Caco-2 (cell line): ENCODE results near the gene ZBTB34. TPM values are rescaled to one million over a fixed set of nuclear protein-coding genes. Genes with fewer than 3 reads are reported as not detected.

Experiments
- BruUV-seq: library from RNA; stranded (reverse); fragments of 400-500 nt; replicated peaks from 2 replicates; lab custom pipeline; 2021; lab: Mats Ljungman, UMichigan
- CTCF ChIA-PET: fragments of 300-600 bp; sonication (Branson Sonifier 250); formaldehyde crosslinking; loops from one replicate; lab custom pipeline; 2022; ENCODE audit warnings: antibody characterized with exemption; lab: Charles Lee
- POLR2A ChIA-PET: fragments of 300-600 bp; sonication (Branson Sonifier 250); formaldehyde crosslinking; loops from one replicate; lab custom pipeline; 2022; ENCODE audit warnings: antibody characterized with exemption; lab: Charles Lee
- DNase-seq, 2 experiments: peaks; one replicate each; pipeline versions ENCODE4 v3.0.0 to v3.0.0-alpha.2; 2020 to 2022
- H3K27me3 ChIP-seq: replicated peaks from 2 replicates; pipeline ENCODE4 v1.6.0; 2011; ENCODE audit warnings: low read length; ENCODE audit not compliant: control insufficient read depth, insufficient read depth
- H3K36me3 ChIP-seq: 2 replicates; pipeline ENCODE4 v1.5.1; 2011; ENCODE audit warnings: low read length; ENCODE audit not compliant: control insufficient read depth, insufficient read depth
- H3K4me1 ChIP-seq: fragments of 250-450 bp; sonication (Bioruptor Pico); 2 replicates; pipeline ENCODE4 v1.5.1; 2020; ENCODE audit warnings: mild to moderate bottlenecking
- H3K4me3 ChIP-seq: 2 replicates; pipeline ENCODE4 v1.5.1; 2011; ENCODE audit warnings: low read depth, mild to moderate bottlenecking, control low read depth, low read length
- H3K9me3 ChIP-seq: fragments of 250-450 bp; sonication (Bioruptor Pico); 2 replicates; pipeline ENCODE4 v1.5.1; 2020; ENCODE audit warnings: mild to moderate bottlenecking, moderate library complexity
- H3K27ac Mint-ChIP-seq: one replicate; pipeline ENCODE4 v1.8.0; 2022; ENCODE audit warnings: mixed read lengths; ENCODE audit not compliant: unreplicated experiment
- H3K27me3 Mint-ChIP-seq: one replicate; pipeline ENCODE4 v1.8.0; 2022; ENCODE audit warnings: mixed read lengths; ENCODE audit not compliant: insufficient read depth, unreplicated experiment
- H3K36me3 Mint-ChIP-seq: one replicate; pipeline ENCODE4 v1.8.0; 2022; ENCODE audit warnings: mild to moderate bottlenecking, mixed read lengths; ENCODE audit not compliant: insufficient read depth, unreplicated experiment
- H3K4me1 Mint-ChIP-seq: one replicate; pipeline ENCODE4 v1.8.0; 2022; ENCODE audit warnings: low read depth, mixed read lengths; ENCODE audit not compliant: unreplicated experiment
- H3K4me3 Mint-ChIP-seq: one replicate; pipeline ENCODE4 v1.8.0; 2022; ENCODE audit warnings: mild to moderate bottlenecking, moderate library complexity, mixed read lengths; ENCODE audit not compliant: unreplicated experiment
- H3K9me3 Mint-ChIP-seq: one replicate; pipeline ENCODE4 v1.8.0; 2022; ENCODE audit warnings: mixed read lengths; ENCODE audit not compliant: unreplicated experiment
- intact Hi-C: fragments of 100-400 bp; cut with micrococcal nuclease; formaldehyde crosslinking; loops from one replicate; pipeline ENCODE4 v1.10.0; 2022; ENCODE audit not compliant: unreplicated experiment
- total RNA-seq: library from RNA; stranded (reverse); gene quantifications from 2 replicates; pipeline ENCODE4 v1.2.3, GENCODE V29; 2022
- TF ChIP-seq, protein P1 (sequence below), 2 experiments: fragments of 200-600 bp in 1 of 2; IDR thresholded peaks; 1 replicate in 1 of 2; 2 replicates in 1 of 2; pipeline versions ENCODE4 v1.5.1 to v1.8.0; 2011 to 2022; ENCODE audit warnings: antibody characterized with exemption in 1 of 2, control low read depth in 1 of 2, inconsistent platforms in 1 of 2, low read depth in 1 of 2, low read length in 1 of 2, mild to moderate bottlenecking in 1 of 2, moderate library complexity in 1 of 2; ENCODE audit not compliant: insufficient read depth in 1 of 2, severe bottlenecking in 1 of 2, unreplicated experiment in 1 of 2

ZBTB34 gene
- total RNA-seq, 1 experiment from 2014 or later, result 17.1 TPM

- Mint-ChIP-seq H3K36me3 (no peaks in the 10 kb centered on the region), H3K9me3 (no peaks in the 10 kb centered on the region), H3K27ac (no peak overlapping the region), H3K4me1 (no peaks in the 10 kb centered on the region), H3K27me3 (no peaks in the 10 kb centered on the region), H3K4me3 (no peak overlapping the region)
- no peak overlapping the region for H3K4me3 ChIP-seq
- no peak for DNase-seq
- TF ChIP-seq, protein P1, sequence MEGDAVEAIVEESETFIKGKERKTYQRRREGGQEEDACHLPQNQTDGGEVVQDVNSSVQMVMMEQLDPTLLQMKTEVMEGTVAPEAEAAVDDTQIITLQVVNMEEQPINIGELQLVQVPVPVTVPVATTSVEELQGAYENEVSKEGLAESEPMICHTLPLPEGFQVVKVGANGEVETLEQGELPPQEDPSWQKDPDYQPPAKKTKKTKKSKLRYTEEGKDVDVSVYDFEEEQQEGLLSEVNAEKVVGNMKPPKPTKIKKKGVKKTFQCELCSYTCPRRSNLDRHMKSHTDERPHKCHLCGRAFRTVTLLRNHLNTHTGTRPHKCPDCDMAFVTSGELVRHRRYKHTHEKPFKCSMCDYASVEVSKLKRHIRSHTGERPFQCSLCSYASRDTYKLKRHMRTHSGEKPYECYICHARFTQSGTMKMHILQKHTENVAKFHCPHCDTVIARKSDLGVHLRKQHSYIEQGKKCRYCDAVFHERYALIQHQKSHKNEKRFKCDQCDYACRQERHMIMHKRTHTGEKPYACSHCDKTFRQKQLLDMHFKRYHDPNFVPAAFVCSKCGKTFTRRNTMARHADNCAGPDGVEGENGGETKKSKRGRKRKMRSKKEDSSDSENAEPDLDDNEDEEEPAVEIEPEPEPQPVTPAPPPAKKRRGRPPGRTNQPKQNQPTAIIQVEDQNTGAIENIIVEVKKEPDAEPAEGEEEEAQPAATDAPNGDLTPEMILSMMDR (IDR thresholded peaks at IDR 0.05; ENCODE audit: insufficient read depth in 1 of 2, low read depth in 1 of 2, low read length in 1 of 2, severe bottlenecking in 1 of 2, unreplicated experiment in 1 of 2), result no peak
- no peaks in the 10 kb centered on the region; the same call in 1 of the 2 replicates for H3K27me3 ChIP-seq
- CTCF ChIA-PET, result no interaction called here
- H3K9me3 ChIP-seq, result no peaks in the 10 kb centered on the region
- POLR2A ChIA-PET, result no interaction called here
- H3K4me1 ChIP-seq, result no peaks in the 10 kb centered on the region
- intact Hi-C loops, result no loop called here
- no TSS peak for BruUV-seq
- H3K36me3 ChIP-seq, result no peaks in the 10 kb centered on the region
Observed at GRCh38 chr9:126854734-126855133, 5.7 kb upstream of the ZBTB34 start.

DNA sequence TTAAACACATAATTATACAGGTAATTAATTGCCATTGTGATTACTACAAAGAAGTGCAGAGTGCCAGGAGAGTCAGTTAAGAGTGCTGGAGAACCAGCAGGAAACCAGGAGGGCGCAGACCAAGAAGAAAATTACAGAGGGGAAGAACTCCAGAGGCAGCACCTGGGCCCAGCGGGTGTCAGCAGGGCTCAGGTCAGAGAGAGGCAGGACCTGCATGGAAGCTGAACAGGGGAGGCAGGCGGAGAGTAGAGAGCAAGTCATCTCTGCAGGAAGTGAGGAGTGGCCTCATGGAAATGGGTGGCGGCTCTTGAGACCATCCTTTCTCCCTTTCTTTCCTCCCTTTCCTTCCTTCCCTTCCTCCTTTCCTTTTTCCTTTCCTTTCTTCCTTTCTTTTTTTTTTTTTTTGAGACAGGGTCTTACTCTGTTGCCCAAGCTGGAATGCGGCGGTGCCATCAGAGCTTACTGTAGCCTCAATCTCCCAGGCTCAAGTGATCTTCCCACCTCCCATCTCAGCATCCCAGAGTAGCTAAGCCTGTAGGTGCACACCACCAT is 4.0 kb upstream of the ZBTB34 start:
- H3K4me1 Mint-ChIP-seq, result peaks cover 2% of the 10 kb centered on the region
- Histone ChIP-seq H3K36me3 (no peaks in the 10 kb centered on the region), H3K9me3 (no peaks in the 10 kb centered on the region), H3K27me3 (no peaks in the 10 kb centered on the region; the same call in 1 of the 2 replicates), H3K4me3 (no peak overlapping the region), H3K4me1 (no peaks in the 10 kb centered on the region)
- H3K4me3 Mint-ChIP-seq, result no peak overlapping the region
- H3K36me3 Mint-ChIP-seq, result no peaks in the 10 kb centered on the region
- POLR2A ChIA-PET, result no interaction called here
- CTCF ChIA-PET, result no interaction called here
- H3K27ac Mint-ChIP-seq, result no peak overlapping the region
- TF ChIP-seq, protein P1 (IDR thresholded peaks at IDR 0.05; ENCODE audit: insufficient read depth in 1 of 2, low read depth in 1 of 2, low read length in 1 of 2, severe bottlenecking in 1 of 2, unreplicated experiment in 1 of 2), result no peak
- intact Hi-C loops, result no loop called here
- BruUV-seq, result no TSS peak
- DNase-seq, result no peak
- H3K27me3 Mint-ChIP-seq, result no peaks in the 10 kb centered on the region
- no peaks in the 10 kb centered on the region for H3K9me3 Mint-ChIP-seq

DNA sequence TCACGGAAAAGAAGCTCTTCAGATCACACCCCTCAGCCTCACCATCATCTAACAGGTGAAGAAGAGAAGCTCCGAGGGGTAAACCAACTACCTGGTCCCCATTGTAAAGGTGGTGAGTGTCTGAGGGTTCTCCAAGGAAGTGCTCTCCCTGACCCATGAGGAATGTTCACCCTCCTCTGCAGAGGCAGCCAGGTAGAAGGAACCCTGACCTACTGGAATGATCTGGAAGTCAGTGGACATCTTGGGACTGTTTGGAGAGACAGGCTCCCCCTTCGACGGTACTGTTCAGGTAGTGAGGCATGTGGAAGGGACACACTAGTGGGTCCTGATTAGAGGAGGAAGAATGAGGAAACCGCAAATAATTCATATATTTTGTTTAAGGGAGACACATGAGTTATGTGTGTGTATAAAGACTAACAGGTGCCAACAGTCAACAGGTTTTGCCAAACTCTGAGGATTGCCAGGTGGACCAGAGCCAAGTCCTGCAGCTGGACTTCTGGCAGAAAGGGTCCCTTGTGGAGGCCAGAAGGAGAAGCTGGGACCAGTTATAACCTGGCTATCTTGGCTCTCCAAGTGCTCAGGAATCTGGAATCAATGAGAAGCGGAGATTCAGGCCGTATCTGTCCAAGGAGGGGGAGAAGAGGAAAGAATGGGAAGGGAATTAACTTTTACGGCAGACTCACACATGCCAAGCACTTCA is 3.0 kb upstream of the ZBTB34 start:
- no peaks in the 10 kb centered on the region; the same call in 1 of the 2 replicates for H3K4me1 ChIP-seq
- H3K9me3 Mint-ChIP-seq, result no peaks in the 10 kb centered on the region
- POLR2A ChIA-PET, result no interaction called here

More for the DNA sequence above, 3.0 kb upstream of the ZBTB34 start:
- Histone ChIP-seq H3K9me3 (no peaks in the 10 kb centered on the region), H3K36me3 (no peaks in the 10 kb centered on the region), H3K27me3 (no peaks in the 10 kb centered on the region), H3K4me3 (no peak overlapping the region)
- TF ChIP-seq, protein P1 (IDR thresholded peaks at IDR 0.05; ENCODE audit: insufficient read depth in 1 of 2, low read depth in 1 of 2, low read length in 1 of 2, severe bottlenecking in 1 of 2, unreplicated experiment in 1 of 2), result no peak
- no peaks in the 10 kb centered on the region for H3K27me3 Mint-ChIP-seq
- intact Hi-C loops, result no loop called here
- peaks cover 12% of the 10 kb centered on the region for H3K4me1 Mint-ChIP-seq
- no peaks in the 10 kb centered on the region for H3K36me3 Mint-ChIP-seq
- DNase-seq, result no peak
- no peak overlapping the region for H3K4me3 Mint-ChIP-seq
- no TSS peak for BruUV-seq
- no peak overlapping the region for H3K27ac Mint-ChIP-seq
- CTCF ChIA-PET, result interaction anchor here (0.8 kb wide), 1 partner anchor 75 kb away, joined by 3 read pairs; no protein-coding TSS in a partner anchor
